ENCODE data around the gene PRICKLE3.

- TF ChIP-seq CTCF (IDR thresholded peaks at IDR 0.05): no peak
- TF ChIP-seq POLR2A (IDR thresholded peaks at IDR 0.05): no peak
Observed at GRCh38 chrX:49187526-49187925, 1.4 kb upstream of the PRICKLE3 start.
